Lower leg skin (tissue), 4 donors: Measurements from ENCODE around the gene EVA1B. TPM values are rescaled to one million over a fixed set of nuclear protein-coding genes. Genes with fewer than 3 reads are reported as not detected.
A peak's percentile ranks its signal among the peaks of the same experiment; 100 is the strongest.

Experiments used
- DNase-seq, 2 donors: peaks; one replicate each; pipeline ENCODE4 v3.0.0-alpha.2; 2019; ENCODE audit warnings: low spot score in 2 of 2
- H3K4me3 ChIP-seq: fragments of 200-600 bp; sonication (generic); 2 replicates; pipeline ENCODE4 v1.5.1; 2017; ENCODE audit warnings: mild to moderate bottlenecking, low read depth; ENCODE audit not compliant: poor library complexity, severe bottlenecking
- POLR2A ChIP-seq, 2 donors: fragments of 450-650 bp; IDR thresholded peaks; one replicate each; pipeline ENCODE4 v1.6.1; 2016 to 2017; ENCODE audit warnings: antibody characterized with exemption in 2 of 2, mild to moderate bottlenecking in 1 of 2, moderate library complexity in 1 of 2
- WGBS, 2 donors: methylation state at CpG; one replicate each; pipeline ENCODE4 v1.1.5; 2018; 5-methylcytosine and 5-hydroxymethylcytosine counted together
- intact Hi-C: fragments of 100-400 bp; cut with DNase I; formaldehyde crosslinking; loops from one replicate; pipeline ENCODE4 v1.15.0; 2023; ENCODE audit warnings: low total_unique reads
- total RNA-seq, 4 donors: library from RNA; depleted of rRNA; stranded (reverse); fragments of >200 nt; gene quantifications; one replicate each; pipeline ENCODE4 v1.1.0, GENCODE V29; 2016
- TF ChIP-seq, protein P1 (sequence below), 3 donors: fragments of 450-650 bp; IDR thresholded peaks; one replicate each; pipeline ENCODE4 v1.5.1; 2016; ENCODE audit warnings: antibody characterized with exemption in 3 of 3, mild to moderate bottlenecking in 3 of 3, moderate library complexity in 2 of 3

EVA1B gene
- total RNA-seq, 4 donors from 2014 or later, result 29.8 to 35.5 (median 34.3) TPM

DNA sequence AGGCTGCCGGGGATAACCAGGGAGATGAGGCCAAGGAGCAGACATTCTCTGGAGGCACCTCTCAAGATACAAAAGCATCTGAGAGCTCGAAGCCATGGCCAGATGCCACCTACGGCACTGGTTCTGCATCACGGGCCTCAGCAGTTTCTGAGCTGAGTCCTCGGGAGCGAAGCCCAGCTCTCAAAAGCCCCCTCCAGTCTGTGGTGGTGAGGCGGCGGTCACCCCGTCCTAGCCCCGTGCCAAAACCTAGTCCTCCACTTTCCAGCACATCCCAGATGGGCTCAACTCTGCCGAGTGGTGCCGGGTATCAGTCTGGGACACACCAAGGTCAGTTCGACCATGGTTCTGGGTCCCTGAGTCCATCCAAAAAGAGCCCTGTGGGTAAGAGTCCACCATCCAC is 36.6 kb downstream of the EVA1B start:
- 92 to 93% methylated on average over 3 to 13 of the region's 13 CpGs for WGBS, 2 donors
- H3K4me3 ChIP-seq, result no peak overlapping the region
- TF ChIP-seq POLR2A (IDR thresholded peaks at IDR 0.05), result no peak
- TF ChIP-seq, protein P1, sequence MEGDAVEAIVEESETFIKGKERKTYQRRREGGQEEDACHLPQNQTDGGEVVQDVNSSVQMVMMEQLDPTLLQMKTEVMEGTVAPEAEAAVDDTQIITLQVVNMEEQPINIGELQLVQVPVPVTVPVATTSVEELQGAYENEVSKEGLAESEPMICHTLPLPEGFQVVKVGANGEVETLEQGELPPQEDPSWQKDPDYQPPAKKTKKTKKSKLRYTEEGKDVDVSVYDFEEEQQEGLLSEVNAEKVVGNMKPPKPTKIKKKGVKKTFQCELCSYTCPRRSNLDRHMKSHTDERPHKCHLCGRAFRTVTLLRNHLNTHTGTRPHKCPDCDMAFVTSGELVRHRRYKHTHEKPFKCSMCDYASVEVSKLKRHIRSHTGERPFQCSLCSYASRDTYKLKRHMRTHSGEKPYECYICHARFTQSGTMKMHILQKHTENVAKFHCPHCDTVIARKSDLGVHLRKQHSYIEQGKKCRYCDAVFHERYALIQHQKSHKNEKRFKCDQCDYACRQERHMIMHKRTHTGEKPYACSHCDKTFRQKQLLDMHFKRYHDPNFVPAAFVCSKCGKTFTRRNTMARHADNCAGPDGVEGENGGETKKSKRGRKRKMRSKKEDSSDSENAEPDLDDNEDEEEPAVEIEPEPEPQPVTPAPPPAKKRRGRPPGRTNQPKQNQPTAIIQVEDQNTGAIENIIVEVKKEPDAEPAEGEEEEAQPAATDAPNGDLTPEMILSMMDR (IDR thresholded peaks at IDR 0.05), result no peak
- intact Hi-C loops, result loop anchor here (5.0 kb wide), 1 partner anchor 185 kb away; no protein-coding TSS in a partner anchor
- DNase-seq, result no peak

DNA sequence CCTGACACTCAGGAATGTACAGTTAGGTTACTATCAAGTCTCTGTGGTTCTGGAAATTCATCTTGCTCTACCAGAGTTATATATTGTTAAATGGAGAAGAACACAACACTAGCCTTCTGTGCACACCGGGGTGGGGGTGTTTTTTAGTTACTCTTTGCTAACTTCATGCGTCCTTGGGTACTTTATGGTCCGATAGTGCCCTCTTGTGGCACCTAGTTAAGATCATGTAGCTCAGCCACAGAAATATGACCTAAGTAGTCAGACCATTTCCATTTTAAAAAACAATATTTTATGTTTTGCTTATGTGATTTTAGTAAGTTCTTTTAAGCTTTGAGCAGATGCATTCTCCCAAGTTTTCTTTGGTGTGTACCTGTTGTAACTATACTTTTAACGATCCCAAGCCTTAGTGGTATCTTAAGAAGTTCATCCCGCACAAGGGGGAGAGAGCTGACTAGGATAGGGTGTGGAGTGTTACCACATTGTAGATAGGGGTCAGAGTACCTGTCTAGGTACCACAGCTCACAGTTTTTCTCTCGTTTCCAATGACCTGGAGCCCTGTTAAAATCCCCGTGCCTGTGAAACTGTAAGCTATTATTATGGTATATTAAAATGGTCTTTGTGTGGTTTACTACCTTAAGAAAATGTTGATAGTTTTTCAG is 37.9 kb downstream of the EVA1B start:
- no peak overlapping the region for H3K4me3 ChIP-seq
- 44 to 46% methylated on average over 7 of the region's 7 CpGs for WGBS, 2 donors
- no peak for TF ChIP-seq POLR2A (IDR thresholded peaks at IDR 0.05)
- TF ChIP-seq, protein P1 (IDR thresholded peaks at IDR 0.05), result peak in 1 of 3 donors; percentile 37
- intact Hi-C loops, result loop anchor here (5.0 kb wide), 1 partner anchor 183 kb away; no protein-coding TSS in a partner anchor
- peak in 1 of 2 donors; percentile 80 for DNase-seq

DNA sequence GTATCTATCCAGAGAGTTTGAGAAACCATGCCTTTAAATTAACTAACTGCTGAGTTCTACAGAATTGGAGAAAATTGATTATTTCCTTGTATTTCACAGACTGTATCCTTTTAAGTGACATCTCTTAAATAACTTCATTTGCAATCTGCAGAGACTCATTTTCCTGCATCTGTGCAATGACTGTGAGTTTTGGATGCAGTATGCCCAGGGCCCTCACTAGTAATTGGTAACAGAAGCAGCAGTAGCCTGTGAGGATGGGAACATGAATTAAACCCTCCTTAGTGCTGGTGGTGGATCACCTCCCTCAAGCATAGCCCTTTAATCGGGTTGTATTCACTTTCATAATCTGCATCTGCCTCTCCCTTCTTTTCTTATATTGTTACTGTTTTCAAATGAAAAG is 38.9 kb downstream of the EVA1B start:
- intact Hi-C loops, result no loop called here
- 52 to 65% methylated on average over 1 of the region's 1 CpG for WGBS, 2 donors
- TF ChIP-seq, protein P1 (IDR thresholded peaks at IDR 0.05), result no peak
- TF ChIP-seq POLR2A (IDR thresholded peaks at IDR 0.05), result no peak
- no peak for DNase-seq
- H3K4me3 ChIP-seq, result no peak overlapping the region

DNA sequence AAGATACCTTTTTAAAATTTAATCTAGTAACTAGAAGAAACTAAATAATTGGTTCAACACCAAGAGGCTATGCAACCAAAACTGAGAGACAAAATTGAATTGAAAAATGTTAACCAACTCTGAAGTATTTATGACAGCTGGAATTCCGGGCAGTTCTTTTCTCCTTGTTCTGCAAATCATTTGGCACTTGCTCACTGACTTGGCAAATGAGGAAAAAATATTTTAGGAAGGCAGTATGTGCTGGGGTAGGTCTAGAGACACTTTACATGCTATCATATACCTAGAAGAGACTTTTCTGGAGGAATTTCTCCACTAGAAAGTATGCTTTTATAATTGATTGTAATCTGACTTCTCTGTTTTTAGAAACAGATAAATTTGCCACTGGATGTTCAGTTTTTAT is 39.4 kb downstream of the EVA1B start:
- no peak for TF ChIP-seq POLR2A (IDR thresholded peaks at IDR 0.05)
- TF ChIP-seq, protein P1 (IDR thresholded peaks at IDR 0.05), result no peak
- DNase-seq, result no peak
- no peak overlapping the region for H3K4me3 ChIP-seq
- 40 to 45% methylated on average over 1 of the region's 1 CpG for WGBS, 2 donors
- intact Hi-C loops, result no loop called here

DNA sequence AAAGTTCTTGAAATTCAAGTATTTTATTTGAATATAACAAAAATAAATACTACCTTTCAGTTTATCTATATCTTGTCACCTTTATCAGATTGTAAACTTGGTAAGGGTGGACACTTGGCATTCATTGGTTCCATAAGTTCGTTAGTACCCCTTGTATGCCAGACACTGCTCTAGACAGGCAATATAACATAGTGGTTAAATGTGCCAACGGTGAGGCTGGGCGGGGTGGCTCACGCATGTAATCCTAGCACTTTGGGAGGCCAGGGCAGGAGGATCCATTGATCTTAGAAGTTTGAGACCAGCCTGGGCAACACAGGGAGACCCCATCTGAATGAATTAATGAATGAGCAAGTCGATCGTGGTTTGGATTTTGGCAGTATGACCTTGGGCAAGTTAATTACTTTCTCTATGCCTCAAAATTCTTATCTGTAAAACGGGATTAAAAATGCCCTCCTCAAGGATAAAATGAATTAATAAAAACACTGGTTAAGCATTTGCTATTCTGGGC is 43.6 kb downstream of the EVA1B start:
- intact Hi-C loops, result no loop called here
- TF ChIP-seq, protein P1 (IDR thresholded peaks at IDR 0.05), result no peak
- TF ChIP-seq POLR2A (IDR thresholded peaks at IDR 0.05), result no peak
- no peak for DNase-seq
- H3K4me3 ChIP-seq, result no peak overlapping the region
- 71 to 75% methylated on average over 7 of the region's 7 CpGs for WGBS, 2 donors
